SK-N-SH treated with all-trans-retinoic acid at 6 μM for 48 hours (cell line): Measurements from ENCODE around the gene RAX2.

Source experiments
- ATAC-seq: fragments of 200-7000 bp; cut with Tn5 transposase; 3 replicates; pipeline ENCODE4 v1.9.1; 2020; ENCODE audit warnings: mild to moderate bottlenecking, moderate library complexity
- ARNTL ChIP-seq: fragments of 450-650 bp; formaldehyde crosslinking; IDR thresholded peaks from 2 replicates; pipeline ENCODE4 v1.5.0; 2020; ENCODE audit warnings: low read depth, mild to moderate bottlenecking, moderate library complexity, borderline replicate concordance
- BACH2 ChIP-seq: fragments of 250-450 bp; sonication (Bioruptor Pico); IDR thresholded peaks from 2 replicates; pipeline ENCODE4 v1.9.0; 2021; ENCODE audit warnings: mild to moderate bottlenecking, borderline replicate concordance
- CSDC2 ChIP-seq: fragments of 250-450 bp; sonication (Bioruptor Pico); IDR thresholded peaks from 2 replicates; pipeline ENCODE4 v1.5.0; 2020; ENCODE audit warnings: mild to moderate bottlenecking, moderate library complexity
- GLIS3 ChIP-seq: fragments of 250-450 bp; sonication (Bioruptor Pico); IDR thresholded peaks from 2 replicates; pipeline ENCODE4 v1.5.0; 2020; ENCODE audit warnings: mild to moderate bottlenecking, moderate library complexity
- ISL1 ChIP-seq: fragments of 250-450 bp; sonication (Bioruptor Pico); IDR thresholded peaks from 2 replicates; pipeline ENCODE4 v2.1.2; 2022; ENCODE audit warnings: mild to moderate bottlenecking, moderate library complexity
- OSR1 ChIP-seq: fragments of 250-450 bp; sonication (Bioruptor Pico); IDR thresholded peaks from 2 replicates; pipeline ENCODE4 v1.8.0; 2022; ENCODE audit warnings: moderate library complexity, mild to moderate bottlenecking, inconsistent platforms
- POU6F1 ChIP-seq: fragments of 250-450 bp; sonication (Bioruptor Pico); IDR thresholded peaks from 2 replicates; pipeline ENCODE4 v1.8.0; 2021; ENCODE audit warnings: low read depth, mild to moderate bottlenecking, moderate library complexity, borderline replicate concordance
- PPARA ChIP-seq: fragments of 250-450 bp; sonication (Bioruptor Pico); IDR thresholded peaks from 2 replicates; pipeline ENCODE4 v1.5.0; 2020; ENCODE audit warnings: mild to moderate bottlenecking, borderline replicate concordance
- RARB ChIP-seq: fragments of 250-450 bp; sonication (Bioruptor Pico); IDR thresholded peaks from 2 replicates; pipeline ENCODE4 v1.8.0; 2021; ENCODE audit warnings: mild to moderate bottlenecking, moderate library complexity
- SNAI2 ChIP-seq: fragments of 250-450 bp; sonication (Bioruptor Pico); IDR thresholded peaks from 2 replicates; pipeline ENCODE4 v1.5.0; 2020; ENCODE audit warnings: mild to moderate bottlenecking, moderate library complexity
- TCF4 ChIP-seq: fragments of 250-450 bp; sonication (Bioruptor Pico); IDR thresholded peaks from 2 replicates; pipeline ENCODE4 v1.8.0; 2021; ENCODE audit warnings: mild to moderate bottlenecking, moderate library complexity, borderline replicate concordance
- TOX ChIP-seq: fragments of 250-450 bp; sonication (Bioruptor Pico); IDR thresholded peaks from 2 replicates; pipeline ENCODE4 v1.8.0; 2021; ENCODE audit warnings: mild to moderate bottlenecking, moderate library complexity, borderline replicate concordance
- TSHZ2 ChIP-seq: fragments of 250-450 bp; sonication (Bioruptor Pico); IDR thresholded peaks from 2 replicates; pipeline ENCODE4 v1.5.0; 2020; ENCODE audit warnings: mild to moderate bottlenecking, moderate library complexity
- ZC3H10 ChIP-seq: fragments of 250-450 bp; sonication (Bioruptor Pico); IDR thresholded peaks from 2 replicates; pipeline ENCODE4 v1.5.1; 2021; ENCODE audit warnings: mild to moderate bottlenecking, moderate library complexity
- ZFP30 ChIP-seq: fragments of 450-650 bp; formaldehyde crosslinking; IDR thresholded peaks from 2 replicates; pipeline ENCODE4 v1.5.0; 2022; ENCODE audit warnings: mild to moderate bottlenecking, moderate library complexity
- ZNF70 ChIP-seq: fragments of 450-650 bp; formaldehyde crosslinking; IDR thresholded peaks from 2 replicates; pipeline ENCODE4 v1.5.0; 2020; ENCODE audit warnings: mild to moderate bottlenecking, moderate library complexity
- TF ChIP-seq, protein P1 (sequence below): fragments of 250-450 bp; sonication (Bioruptor Pico); IDR thresholded peaks from 2 replicates; pipeline ENCODE4 v1.5.1; 2021; ENCODE audit warnings: mild to moderate bottlenecking, moderate library complexity
- TF ChIP-seq, protein P2 (sequence below): fragments of 250-450 bp; sonication (Bioruptor Pico); IDR thresholded peaks from 2 replicates; pipeline ENCODE4 v1.5.1; 2020; ENCODE audit warnings: low read depth, mild to moderate bottlenecking, moderate library complexity

RAX2 gene

DNA sequence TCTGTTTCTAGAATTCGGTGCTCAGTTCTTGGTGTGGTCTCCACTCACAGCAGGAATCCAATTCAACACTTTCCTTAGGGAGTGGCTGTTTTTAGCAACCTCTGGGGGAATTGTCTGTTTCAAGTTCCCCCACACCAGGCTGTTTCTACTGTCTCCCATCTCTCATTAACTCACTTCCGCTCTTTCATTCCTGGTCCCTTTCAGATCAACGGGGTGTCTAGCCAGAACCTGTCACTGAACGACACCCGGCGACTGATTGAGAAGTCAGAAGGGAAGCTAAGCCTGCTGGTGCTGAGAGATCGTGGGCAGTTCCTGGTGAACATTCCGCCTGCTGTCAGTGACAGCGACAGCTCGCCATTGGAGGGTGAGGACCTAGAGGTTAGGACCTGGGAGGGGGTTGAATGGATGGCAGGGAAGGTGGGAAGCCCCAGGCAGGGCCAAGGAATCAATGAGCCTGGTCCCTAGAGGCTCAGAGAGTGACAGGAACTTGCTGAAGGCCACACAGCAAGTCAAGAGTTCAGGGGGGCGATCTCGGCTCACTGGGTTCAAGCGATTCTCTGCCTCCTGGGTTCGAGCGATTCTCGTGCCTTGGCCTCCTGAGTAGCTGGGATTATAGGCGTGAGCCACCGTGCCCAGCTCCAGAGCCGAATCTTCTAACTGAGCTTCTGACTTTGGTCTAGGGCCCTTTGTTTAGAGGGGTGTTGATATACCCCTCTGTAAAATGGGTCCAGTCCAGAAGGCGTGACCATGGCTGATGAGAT, 38.3 kb downstream of the RAX2 start (continued):
- TF ChIP-seq POU6F1 (CRISPR knock-in tag) (no peak), PPARA (CRISPR knock-in tag) (no peak), ISL1 (CRISPR knock-in tag) (no peak), TOX (no peak), ZFP30 (CRISPR knock-in tag) (no peak), ZC3H10 (no peak), CSDC2 (CRISPR knock-in tag) (no peak), ARNTL (CRISPR knock-in tag) (no peak)

GRCh38 chr19:3732108-3732507, 39.9 kb downstream of the RAX2 start:
- no peak for ATAC-seq
- TF ChIP-seq BACH2 (CRISPR knock-in tag) (no peak), ZC3H10 (no peak), TSHZ2 (CRISPR knock-in tag) (no peak), RARB (CRISPR knock-in tag) (no peak), SNAI2 (CRISPR knock-in tag) (no peak), POU6F1 (CRISPR knock-in tag) (no peak), PPARA (CRISPR knock-in tag) (no peak), ZFP30 (CRISPR knock-in tag) (no peak), TOX (no peak), ZNF70 (no peak), GLIS3 (no peak), TCF4 (no peak), OSR1 (CRISPR knock-in tag) (no peak)
- TF ChIP-seq, protein P1, sequence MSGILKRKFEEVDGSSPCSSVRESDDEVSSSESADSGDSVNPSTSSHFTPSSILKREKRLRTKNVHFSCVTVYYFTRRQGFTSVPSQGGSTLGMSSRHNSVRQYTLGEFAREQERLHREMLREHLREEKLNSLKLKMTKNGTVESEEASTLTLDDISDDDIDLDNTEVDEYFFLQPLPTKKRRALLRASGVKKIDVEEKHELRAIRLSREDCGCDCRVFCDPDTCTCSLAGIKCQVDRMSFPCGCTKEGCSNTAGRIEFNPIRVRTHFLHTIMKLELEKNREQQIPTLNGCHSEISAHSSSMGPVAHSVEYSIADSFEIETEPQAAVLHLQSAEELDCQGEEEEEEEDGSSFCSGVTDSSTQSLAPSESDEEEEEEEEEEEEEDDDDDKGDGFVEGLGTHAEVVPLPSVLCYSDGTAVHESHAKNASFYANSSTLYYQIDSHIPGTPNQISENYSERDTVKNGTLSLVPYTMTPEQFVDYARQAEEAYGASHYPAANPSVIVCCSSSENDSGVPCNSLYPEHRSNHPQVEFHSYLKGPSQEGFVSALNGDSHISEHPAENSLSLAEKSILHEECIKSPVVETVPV = no peak
- TF ChIP-seq, protein P2, sequence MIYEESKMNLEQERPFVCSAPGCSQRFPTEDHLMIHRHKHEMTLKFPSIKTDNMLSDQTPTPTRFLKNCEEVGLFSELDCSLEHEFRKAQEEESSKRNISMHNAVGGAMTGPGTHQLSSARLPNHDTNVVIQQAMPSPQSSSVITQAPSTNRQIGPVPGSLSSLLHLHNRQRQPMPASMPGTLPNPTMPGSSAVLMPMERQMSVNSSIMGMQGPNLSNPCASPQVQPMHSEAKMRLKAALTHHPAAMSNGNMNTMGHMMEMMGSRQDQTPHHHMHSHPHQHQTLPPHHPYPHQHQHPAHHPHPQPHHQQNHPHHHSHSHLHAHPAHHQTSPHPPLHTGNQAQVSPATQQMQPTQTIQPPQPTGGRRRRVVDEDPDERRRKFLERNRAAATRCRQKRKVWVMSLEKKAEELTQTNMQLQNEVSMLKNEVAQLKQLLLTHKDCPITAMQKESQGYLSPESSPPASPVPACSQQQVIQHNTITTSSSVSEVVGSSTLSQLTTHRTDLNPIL (CRISPR knock-in tag) = no peak

DNA sequence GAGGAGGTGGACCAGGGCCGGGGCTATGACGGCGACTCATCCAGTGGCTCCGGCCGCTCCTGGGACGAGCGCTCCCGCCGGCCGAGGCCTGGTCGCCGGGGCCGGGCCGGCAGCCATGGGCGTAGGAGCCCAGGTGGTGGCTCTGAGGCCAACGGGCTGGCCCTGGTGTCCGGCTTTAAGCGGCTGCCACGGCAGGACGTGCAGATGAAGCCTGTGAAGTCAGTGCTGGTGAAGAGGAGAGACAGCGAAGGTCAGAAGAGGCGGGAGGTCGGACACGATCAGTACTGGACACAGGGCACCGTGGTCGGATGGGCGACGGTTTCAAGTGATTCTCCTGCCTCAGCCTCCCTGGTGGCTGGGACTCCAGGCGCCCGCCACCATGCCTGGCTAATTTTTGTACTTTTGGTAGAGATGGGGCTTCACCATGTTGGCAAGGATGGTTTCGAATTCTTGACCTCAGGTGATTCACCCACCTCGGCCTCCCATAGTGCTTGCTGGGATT, 41.5 kb downstream of the RAX2 start:
- no peak for TF ChIP-seq TSHZ2 (CRISPR knock-in tag)
- ATAC-seq = no peak
